BLaER1 treated with 17β-estradiol and CSF1 and Interleukin-3, amounts not matched to agents 10 nM and 100 nM (cell line): ENCODE data around the gene PBX1.

Source experiments
- H3K27ac ChIP-seq, 11 experiments: shearing (Covaris generic); formaldehyde crosslinking; 2 replicates each; pipeline ENCODE4 v1.8.1; 2022
- H3K27me3 ChIP-seq, 11 experiments: shearing (Covaris generic); formaldehyde crosslinking; 2 replicates each; pipeline ENCODE4 v1.8.1; 2022
- H3K36me3 ChIP-seq, 11 experiments: shearing (Covaris generic); formaldehyde crosslinking; 2 replicates each; pipeline ENCODE4 v1.8.1; 2022
- H3K4me1 ChIP-seq, 10 experiments: shearing (Covaris generic); formaldehyde crosslinking; 2 replicates each; pipeline ENCODE4 v1.8.1; 2022
- H3K4me2 ChIP-seq, 11 experiments: shearing (Covaris generic); formaldehyde crosslinking; 2 replicates each; pipeline ENCODE4 v1.8.1; 2022
- H3K4me3 ChIP-seq, 10 experiments: shearing (Covaris generic); formaldehyde crosslinking; 2 replicates each; pipeline ENCODE4 v1.8.1; 2022
- H3K9ac ChIP-seq, 11 experiments: shearing (Covaris generic); formaldehyde crosslinking; 2 replicates each; pipeline ENCODE4 v1.8.1; 2022
- H3K9me3 ChIP-seq, 11 experiments: shearing (Covaris generic); formaldehyde crosslinking; replicated peaks in 1 of 11; 2 replicates each; pipeline ENCODE4 v1.8.1; 2022
- H4K20me1 ChIP-seq, 11 experiments: shearing (Covaris generic); formaldehyde crosslinking; 2 replicates each; pipeline ENCODE4 v1.8.1; 2022
- Cebpa-rat ChIP-seq, 11 experiments: shearing (Covaris generic); IDR thresholded peaks; 2 replicates each; pipeline ENCODE4 v1.8.1; 2022

The PBX1 gene

GRCh38 chr1:164629971-164630370 lies 71.0 kb downstream of the PBX1 start:
- Histone ChIP-seq H3K4me2 (no peak overlapping the region), H4K20me1 (no peaks in the 10 kb centered on the region), H3K4me3 (no peak overlapping the region), H3K9ac (no peak overlapping the region), H3K4me1 (peaks cover 0 to 8% (median 0%) of the 10 kb centered on the region in 10 experiments; a peak in 5 of 20 replicates), H3K9me3 (no peaks in the 10 kb centered on the region), H3K27ac (no peak overlapping the region), H3K36me3 (no peaks in the 10 kb centered on the region), H3K27me3 (no peaks in the 10 kb centered on the region)
- TF ChIP-seq Cebpa-rat (IDR thresholded peaks at IDR 0.05), result no peak

- Histone ChIP-seq H3K27me3 (no peaks in the 10 kb centered on the region), H3K27ac (no peak overlapping the region), H3K4me3 (no peak overlapping the region), H4K20me1 (no peaks in the 10 kb centered on the region), H3K9me3 (no peaks in the 10 kb centered on the region), H3K9ac (no peak overlapping the region), H3K36me3 (no peaks in the 10 kb centered on the region), H3K4me1 (peaks cover 0 to 1% (median 0%) of the 10 kb centered on the region in 10 experiments; a peak in 2 of 20 replicates), H3K4me2 (no peak overlapping the region)
- TF ChIP-seq Cebpa-rat (IDR thresholded peaks at IDR 0.05), result no peak
These were observed 71.8 kb downstream of the PBX1 start for GRCh38 chr1:164630626-164631396.

- Histone ChIP-seq H3K9me3 (no peaks in the 10 kb centered on the region), H3K4me3 (no peak overlapping the region), H3K27ac (no peak overlapping the region), H4K20me1 (no peaks in the 10 kb centered on the region), H3K4me1 (peaks cover 0 to 10% (median 2%) of the 10 kb centered on the region in 10 experiments; a peak in 4 of 20 replicates), H3K27me3 (no peaks in the 10 kb centered on the region), H3K36me3 (no peaks in the 10 kb centered on the region), H3K4me2 (no peak overlapping the region), H3K9ac (no peak overlapping the region)
- TF ChIP-seq Cebpa-rat (IDR thresholded peaks at IDR 0.05), result no peak
These were observed 72.8 kb downstream of the PBX1 start for GRCh38 chr1:164631751-164632150.

GRCh38 chr1:164633997-164634396 lies 75.0 kb downstream of the PBX1 start:
- Histone ChIP-seq H3K27me3 (no peaks in the 10 kb centered on the region), H3K9me3 (0 out of 22 replicates have a peak, but pooled peaks cover 0 to 3% (median 0%) of the 10 kb centered on the region in 11 experiments), H3K4me1 (peaks cover 0 to 16% (median 3%) of the 10 kb centered on the region in 10 experiments; a peak in 4 of 20 replicates), H3K4me2 (no peak overlapping the region), H4K20me1 (no peaks in the 10 kb centered on the region), H3K36me3 (no peaks in the 10 kb centered on the region), H3K4me3 (no peak overlapping the region), H3K27ac (no peak overlapping the region), H3K9ac (no peak overlapping the region)
- TF ChIP-seq Cebpa-rat (IDR thresholded peaks at IDR 0.05), result no peak

GRCh38 chr1:164635059-164635802 lies 76.2 kb downstream of the PBX1 start:
- no peak overlapping the region for H3K4me3 ChIP-seq
- peaks cover 0 to 16% (median 3%) of the 10 kb centered on the region in 10 experiments; a peak in 4 of 20 replicates for H3K4me1 ChIP-seq
- no peaks in the 10 kb centered on the region for H4K20me1 ChIP-seq
- no peak overlapping the region for H3K27ac ChIP-seq
- 0 out of 22 replicates have a peak, but pooled peaks cover 0 to 3% (median 0%) of the 10 kb centered on the region in 11 experiments for H3K9me3 ChIP-seq
- TF ChIP-seq Cebpa-rat (IDR thresholded peaks at IDR 0.05), result 0 out of 22 replicates have a peak, but pooled peaks of 1 of the 11 experiments have one; percentile 27
- no peak overlapping the region for H3K9ac ChIP-seq
- no peaks in the 10 kb centered on the region for H3K36me3 ChIP-seq
- H3K4me2 ChIP-seq, result no peak overlapping the region
- no peaks in the 10 kb centered on the region for H3K27me3 ChIP-seq

GRCh38 chr1:164635803-164636731 lies 77.1 kb downstream of the PBX1 start:
- H4K20me1 ChIP-seq, result no peaks in the 10 kb centered on the region
- no peak for TF ChIP-seq Cebpa-rat (IDR thresholded peaks at IDR 0.05)
- no peak overlapping the region for H3K4me3 ChIP-seq
- no peaks in the 10 kb centered on the region for H3K27me3 ChIP-seq
- H3K9me3 ChIP-seq, result 0 out of 22 replicates have a peak, but pooled peaks cover 0 to 3% (median 0%) of the 10 kb centered on the region in 11 experiments
- no peak overlapping the region for H3K27ac ChIP-seq
- peak overlapping the region in 5 of 11 experiments; percentile 0 to 30 (median 15); a peak in 6 of 22 replicates for H3K4me2 ChIP-seq
- H3K9ac ChIP-seq, result no peak overlapping the region
- peaks cover 0 to 16% (median 3%) of the 10 kb centered on the region in 10 experiments; a peak in 4 of 20 replicates for H3K4me1 ChIP-seq
- no peaks in the 10 kb centered on the region for H3K36me3 ChIP-seq

GRCh38 chr1:164636757-164637156 lies 77.8 kb downstream of the PBX1 start:
- TF ChIP-seq Cebpa-rat (IDR thresholded peaks at IDR 0.05), result no peak
- Histone ChIP-seq H4K20me1 (no peaks in the 10 kb centered on the region), H3K9me3 (0 out of 22 replicates have a peak, but pooled peaks cover 0 to 3% (median 0%) of the 10 kb centered on the region in 11 experiments), H3K27me3 (no peaks in the 10 kb centered on the region), H3K9ac (no peak overlapping the region), H3K4me1 (peaks cover 0 to 16% (median 3%) of the 10 kb centered on the region in 10 experiments; a peak in 4 of 20 replicates), H3K36me3 (no peaks in the 10 kb centered on the region), H3K4me3 (no peak overlapping the region), H3K4me2 (peak overlapping the region in 5 of 11 experiments; percentile 0 to 30 (median 15); a peak in 5 of 22 replicates), H3K27ac (no peak overlapping the region)
